Measurements from ENCODE around the gene ACSL5. TPM values are rescaled to one million over a fixed set of nuclear protein-coding genes. Genes with fewer than 3 reads are reported as not detected.

ACSL5 gene
- total and polyA plus RNA-seq, 2 experiments from 2014 or later = not detected

- TF ChIP-seq, protein P1, sequence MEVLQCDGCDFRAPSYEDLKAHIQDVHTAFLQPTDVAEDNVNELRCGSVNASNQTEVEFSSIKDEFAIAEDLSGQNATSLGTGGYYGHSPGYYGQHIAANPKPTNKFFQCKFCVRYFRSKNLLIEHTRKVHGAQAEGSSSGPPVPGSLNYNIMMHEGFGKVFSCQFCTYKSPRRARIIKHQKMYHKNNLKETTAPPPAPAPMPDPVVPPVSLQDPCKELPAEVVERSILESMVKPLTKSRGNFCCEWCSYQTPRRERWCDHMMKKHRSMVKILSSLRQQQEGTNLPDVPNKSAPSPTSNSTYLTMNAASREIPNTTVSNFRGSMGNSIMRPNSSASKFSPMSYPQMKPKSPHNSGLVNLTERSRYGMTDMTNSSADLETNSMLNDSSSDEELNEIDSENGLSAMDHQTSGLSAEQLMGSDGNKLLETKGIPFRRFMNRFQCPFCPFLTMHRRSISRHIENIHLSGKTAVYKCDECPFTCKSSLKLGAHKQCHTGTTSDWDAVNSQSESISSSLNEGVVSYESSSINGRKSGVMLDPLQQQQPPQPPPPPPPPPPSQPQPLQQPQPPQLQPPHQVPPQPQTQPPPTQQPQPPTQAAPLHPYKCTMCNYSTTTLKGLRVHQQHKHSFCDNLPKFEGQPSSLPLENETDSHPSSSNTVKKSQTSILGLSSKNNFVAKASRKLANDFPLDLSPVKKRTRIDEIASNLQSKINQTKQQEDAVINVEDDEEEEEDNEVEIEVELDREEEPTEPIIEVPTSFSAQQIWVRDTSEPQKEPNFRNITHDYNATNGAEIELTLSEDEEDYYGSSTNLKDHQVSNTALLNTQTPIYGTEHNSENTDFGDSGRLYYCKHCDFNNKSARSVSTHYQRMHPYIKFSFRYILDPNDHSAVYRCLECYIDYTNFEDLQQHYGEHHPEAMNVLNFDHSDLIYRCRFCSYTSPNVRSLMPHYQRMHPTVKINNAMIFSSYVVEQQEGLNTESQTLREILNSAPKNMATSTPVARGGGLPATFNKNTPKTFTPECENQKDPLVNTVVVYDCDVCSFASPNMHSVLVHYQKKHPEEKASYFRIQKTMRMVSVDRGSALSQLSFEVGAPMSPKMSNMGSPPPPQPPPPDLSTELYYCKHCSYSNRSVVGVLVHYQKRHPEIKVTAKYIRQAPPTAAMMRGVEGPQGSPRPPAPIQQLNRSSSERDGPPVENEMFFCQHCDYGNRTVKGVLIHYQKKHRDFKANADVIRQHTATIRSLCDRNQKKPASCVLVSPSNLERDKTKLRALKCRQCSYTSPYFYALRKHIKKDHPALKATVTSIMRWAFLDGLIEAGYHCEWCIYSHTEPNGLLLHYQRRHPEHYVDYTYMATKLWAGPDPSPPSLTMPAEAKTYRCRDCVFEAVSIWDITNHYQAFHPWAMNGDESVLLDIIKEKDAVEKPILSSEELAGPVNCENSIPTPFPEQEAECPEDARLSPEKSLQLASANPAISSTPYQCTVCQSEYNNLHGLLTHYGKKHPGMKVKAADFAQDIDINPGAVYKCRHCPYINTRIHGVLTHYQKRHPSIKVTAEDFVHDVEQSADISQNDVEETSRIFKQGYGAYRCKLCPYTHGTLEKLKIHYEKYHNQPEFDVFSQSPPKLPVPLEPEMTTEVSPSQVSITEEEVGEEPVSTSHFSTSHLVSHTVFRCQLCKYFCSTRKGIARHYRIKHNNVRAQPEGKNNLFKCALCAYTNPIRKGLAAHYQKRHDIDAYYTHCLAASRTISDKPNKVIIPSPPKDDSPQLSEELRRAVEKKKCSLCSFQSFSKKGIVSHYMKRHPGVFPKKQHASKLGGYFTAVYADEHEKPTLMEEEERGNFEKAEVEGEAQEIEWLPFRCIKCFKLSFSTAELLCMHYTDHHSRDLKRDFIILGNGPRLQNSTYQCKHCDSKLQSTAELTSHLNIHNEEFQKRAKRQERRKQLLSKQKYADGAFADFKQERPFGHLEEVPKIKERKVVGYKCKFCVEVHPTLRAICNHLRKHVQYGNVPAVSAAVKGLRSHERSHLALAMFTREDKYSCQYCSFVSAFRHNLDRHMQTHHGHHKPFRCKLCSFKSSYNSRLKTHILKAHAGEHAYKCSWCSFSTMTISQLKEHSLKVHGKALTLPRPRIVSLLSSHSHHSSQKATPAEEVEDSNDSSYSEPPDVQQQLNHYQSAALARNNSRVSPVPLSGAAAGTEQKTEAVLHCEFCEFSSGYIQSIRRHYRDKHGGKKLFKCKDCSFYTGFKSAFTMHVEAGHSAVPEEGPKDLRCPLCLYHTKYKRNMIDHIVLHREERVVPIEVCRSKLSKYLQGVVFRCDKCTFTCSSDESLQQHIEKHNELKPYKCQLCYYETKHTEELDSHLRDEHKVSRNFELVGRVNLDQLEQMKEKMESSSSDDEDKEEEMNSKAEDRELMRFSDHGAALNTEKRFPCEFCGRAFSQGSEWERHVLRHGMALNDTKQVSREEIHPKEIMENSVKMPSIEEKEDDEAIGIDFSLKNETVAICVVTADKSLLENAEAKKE (CRISPR knock-in tag; IDR thresholded peaks at IDR 0.05) = no peak
Observed at GRCh38 chr10:112365451-112365850, 8.5 kb upstream of the ACSL5 start (continued).

DNA sequence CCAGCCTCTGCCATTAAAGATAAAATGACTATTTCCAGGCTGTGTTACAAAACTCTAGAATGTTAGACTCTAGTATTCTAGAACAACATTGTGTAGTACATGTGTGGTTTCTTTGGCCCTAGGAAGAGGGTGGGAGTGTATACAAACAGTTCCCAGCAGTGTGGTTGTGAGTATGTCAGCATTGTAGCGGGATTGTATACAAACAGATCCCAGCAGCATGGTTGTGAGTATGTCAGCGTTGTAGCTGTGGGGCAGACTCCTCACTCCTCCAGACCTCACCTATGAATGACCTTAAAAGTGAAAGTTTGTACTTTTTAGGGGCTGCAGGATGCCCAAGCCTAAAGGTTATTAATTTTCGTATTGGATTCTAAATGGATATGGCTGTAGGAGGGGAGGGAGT, 6.9 kb upstream of the ACSL5 start:
- no peaks in the 10 kb centered on the region for H3K9me2 ChIP-seq (ENCODE audit: insufficient read depth)
- no peak overlapping the region for H2AFZ ChIP-seq
- no peaks in the 10 kb centered on the region for H3K36me3 ChIP-seq (ENCODE audit: insufficient read depth)
- no peaks in the 10 kb centered on the region for H3K27me3 ChIP-seq (ENCODE audit: insufficient read depth)
- DNase-seq (ENCODE audit: low spot score) (no peak), ATAC-seq (no peak)
- Mint-ChIP-seq H3K9me3 (peaks cover 9% of the 10 kb centered on the region), H3K36me3 (ENCODE audit: low read depth) (peaks cover 2% of the 10 kb centered on the region; the same call in 1 of the 3 replicates), H3K27ac (no peak overlapping the region), H3K27me3 (ENCODE audit: insufficient read depth, low read depth, poor library complexity) (no peaks in the 10 kb centered on the region), H3K4me1 (peaks cover under 1% of the 10 kb centered on the region; the same call in 1 of the 3 replicates), H3K4me3 (no peak overlapping the region)
- H3F3A ChIP-seq (replicated peaks; ENCODE audit: low read depth) = no peaks in the 10 kb centered on the region
- no peaks in the 10 kb centered on the region for H3K79me2 ChIP-seq (replicated peaks; ENCODE audit: insufficient read depth)
- no peak overlapping the region for H3K4me2 ChIP-seq
- no peaks in the 10 kb centered on the region for H3K4me1 ChIP-seq (ENCODE audit: insufficient read depth)
- H4K20me1 ChIP-seq (replicated peaks; ENCODE audit: insufficient read depth) = no peaks in the 10 kb centered on the region
- no peak overlapping the region for H3K27ac ChIP-seq (ENCODE audit: low read depth)
- H3K4me3 ChIP-seq = no peak overlapping the region
- TF ChIP-seq POLR2AphosphoS5 (IDR thresholded peaks at IDR 0.05; ENCODE audit: low read depth) (no peak), JUNB (IDR thresholded peaks at IDR 0.05; ENCODE audit: unreplicated experiment) (no peak), EZH2 (IDR thresholded peaks at IDR 0.05; ENCODE audit: low read depth, unreplicated experiment) (no peak), CREB1 (CRISPR knock-in tag; IDR thresholded peaks at IDR 0.05; ENCODE audit: low read depth) (no peak), NANOG (IDR thresholded peaks at IDR 0.05; ENCODE audit: borderline replicate concordance) (no peak), ZNF331 (CRISPR knock-in tag; IDR thresholded peaks at IDR 0.05; ENCODE audit: low read depth) (no peak), CTCF (conservative IDR thresholded peaks at IDR 0.05; ENCODE audit: low read depth in 2 of 2) (no peak)
- TF ChIP-seq, protein P2, sequence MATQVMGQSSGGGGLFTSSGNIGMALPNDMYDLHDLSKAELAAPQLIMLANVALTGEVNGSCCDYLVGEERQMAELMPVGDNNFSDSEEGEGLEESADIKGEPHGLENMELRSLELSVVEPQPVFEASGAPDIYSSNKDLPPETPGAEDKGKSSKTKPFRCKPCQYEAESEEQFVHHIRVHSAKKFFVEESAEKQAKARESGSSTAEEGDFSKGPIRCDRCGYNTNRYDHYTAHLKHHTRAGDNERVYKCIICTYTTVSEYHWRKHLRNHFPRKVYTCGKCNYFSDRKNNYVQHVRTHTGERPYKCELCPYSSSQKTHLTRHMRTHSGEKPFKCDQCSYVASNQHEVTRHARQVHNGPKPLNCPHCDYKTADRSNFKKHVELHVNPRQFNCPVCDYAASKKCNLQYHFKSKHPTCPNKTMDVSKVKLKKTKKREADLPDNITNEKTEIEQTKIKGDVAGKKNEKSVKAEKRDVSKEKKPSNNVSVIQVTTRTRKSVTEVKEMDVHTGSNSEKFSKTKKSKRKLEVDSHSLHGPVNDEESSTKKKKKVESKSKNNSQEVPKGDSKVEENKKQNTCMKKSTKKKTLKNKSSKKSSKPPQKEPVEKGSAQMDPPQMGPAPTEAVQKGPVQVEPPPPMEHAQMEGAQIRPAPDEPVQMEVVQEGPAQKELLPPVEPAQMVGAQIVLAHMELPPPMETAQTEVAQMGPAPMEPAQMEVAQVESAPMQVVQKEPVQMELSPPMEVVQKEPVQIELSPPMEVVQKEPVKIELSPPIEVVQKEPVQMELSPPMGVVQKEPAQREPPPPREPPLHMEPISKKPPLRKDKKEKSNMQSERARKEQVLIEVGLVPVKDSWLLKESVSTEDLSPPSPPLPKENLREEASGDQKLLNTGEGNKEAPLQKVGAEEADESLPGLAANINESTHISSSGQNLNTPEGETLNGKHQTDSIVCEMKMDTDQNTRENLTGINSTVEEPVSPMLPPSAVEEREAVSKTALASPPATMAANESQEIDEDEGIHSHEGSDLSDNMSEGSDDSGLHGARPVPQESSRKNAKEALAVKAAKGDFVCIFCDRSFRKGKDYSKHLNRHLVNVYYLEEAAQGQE (IDR thresholded peaks at IDR 0.05; ENCODE audit: unreplicated experiment) = no peak
- TF ChIP-seq, protein P3, sequence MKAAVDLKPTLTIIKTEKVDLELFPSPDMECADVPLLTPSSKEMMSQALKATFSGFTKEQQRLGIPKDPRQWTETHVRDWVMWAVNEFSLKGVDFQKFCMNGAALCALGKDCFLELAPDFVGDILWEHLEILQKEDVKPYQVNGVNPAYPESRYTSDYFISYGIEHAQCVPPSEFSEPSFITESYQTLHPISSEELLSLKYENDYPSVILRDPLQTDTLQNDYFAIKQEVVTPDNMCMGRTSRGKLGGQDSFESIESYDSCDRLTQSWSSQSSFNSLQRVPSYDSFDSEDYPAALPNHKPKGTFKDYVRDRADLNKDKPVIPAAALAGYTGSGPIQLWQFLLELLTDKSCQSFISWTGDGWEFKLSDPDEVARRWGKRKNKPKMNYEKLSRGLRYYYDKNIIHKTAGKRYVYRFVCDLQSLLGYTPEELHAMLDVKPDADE (IDR thresholded peaks at IDR 0.05) = no peak

Data from GM23338 (cell line).